GM23248 (cell line): ENCODE results near the gene APOL1.

Experiments
- EZH2 ChIP-seq: fragments of 200-600 bp; sonication (generic); IDR thresholded peaks from 2 replicates; pipeline ENCODE4 v1.6.1; 2018; ENCODE audit warnings: antibody characterized with exemption, mild to moderate bottlenecking; ENCODE audit not compliant: insufficient read depth, poor library complexity, severe bottlenecking
- EZH2phosphoT487 ChIP-seq: fragments of 200-600 bp; sonication (generic); IDR thresholded peaks from 2 replicates; pipeline ENCODE4 v1.6.1; 2018; ENCODE audit warnings: antibody characterized with exemption, moderate library complexity, mild to moderate bottlenecking, low read depth; ENCODE audit not compliant: insufficient read depth

- TF ChIP-seq EZH2: no peak
- no peak for TF ChIP-seq EZH2phosphoT487
These were observed 7.1 kb upstream of the APOL1 start for GRCh38 chr22:36245805-36246356.
